GM19239 (cell line): ENCODE measurements around the gene ERC2.
"Not testable (repeated sequence)": the region's sequence is repeated elsewhere in the genome, so short reads cannot be mapped to it uniquely, and the experiment has no call there.

Source experiments
- DNase-seq: peaks from one replicate; pipeline ENCODE4 v3.0.0; 2011; ENCODE audit warnings: low spot score; ENCODE audit not compliant: insufficient read length
- FAIRE-seq: peaks from 2 replicates; lab custom pipeline; 2011; peaks lifted over from hg19 to GRCh38; lab: Jason Lieb, UNC

The ERC2 gene

GRCh38 chr3:56102032-56102431, 366.2 kb downstream of the ERC2 start:
- FAIRE-seq (no peak), DNase-seq (no peak)

- no peak for FAIRE-seq
- no peak for DNase-seq
Measured at GRCh38 chr3:56101576-56101975, 366.7 kb downstream of the ERC2 start.

- FAIRE-seq (no peak), DNase-seq (no peak)
Measured at GRCh38 chr3:56096999-56097398, 371.3 kb downstream of the ERC2 start.

- FAIRE-seq: no peak
- no peak for DNase-seq
Measured at GRCh38 chr3:56094170-56094569, 374.1 kb downstream of the ERC2 start.

- DNase-seq (no peak), FAIRE-seq (no peak)
Measured at GRCh38 chr3:56089739-56090138, 378.5 kb downstream of the ERC2 start.

- DNase-seq (no peak), FAIRE-seq (no peak)
Measured at GRCh38 chr3:56087451-56088053, 380.7 kb downstream of the ERC2 start.

- DNase-seq (no peak), FAIRE-seq (no peak)
Measured at GRCh38 chr3:56086355-56086754, 381.9 kb downstream of the ERC2 start.

- no peak for FAIRE-seq
- no peak for DNase-seq
Measured at GRCh38 chr3:56081246-56081645, 387.0 kb downstream of the ERC2 start.

GRCh38 chr3:56076746-56077145, 391.5 kb downstream of the ERC2 start:
- DNase-seq (no peak), FAIRE-seq (no peak)

GRCh38 chr3:56075089-56075488, 393.2 kb downstream of the ERC2 start:
- FAIRE-seq: no peak
- no peak for DNase-seq

- FAIRE-seq (no peak), DNase-seq (no peak)
Measured at GRCh38 chr3:56069766-56070165, 398.5 kb downstream of the ERC2 start.

GRCh38 chr3:56066405-56066804, 401.9 kb downstream of the ERC2 start:
- DNase-seq, FAIRE-seq: not testable (repeated sequence)

- no peak for DNase-seq
- FAIRE-seq: no peak
Measured at GRCh38 chr3:56064684-56065083, 403.6 kb downstream of the ERC2 start.

GRCh38 chr3:56061279-56061626, 407.0 kb downstream of the ERC2 start:
- FAIRE-seq (no peak), DNase-seq (no peak)

GRCh38 chr3:56060521-56061278, 407.6 kb downstream of the ERC2 start:
- FAIRE-seq (no peak), DNase-seq (no peak)

GRCh38 chr3:56059731-56060130, 408.5 kb downstream of the ERC2 start:
- no peak for DNase-seq
- no peak for FAIRE-seq

- DNase-seq: no peak
- FAIRE-seq: no peak
Measured at GRCh38 chr3:56055951-56056350, 412.3 kb downstream of the ERC2 start.

- no peak for FAIRE-seq
- DNase-seq: no peak
Measured at GRCh38 chr3:56055546-56055945, 412.7 kb downstream of the ERC2 start.

- no peak for FAIRE-seq
- DNase-seq: no peak
Measured at GRCh38 chr3:56054844-56055243, 413.4 kb downstream of the ERC2 start.

GRCh38 chr3:56053727-56054126, 414.5 kb downstream of the ERC2 start:
- DNase-seq (no peak), FAIRE-seq (no peak)

GRCh38 chr3:56052188-56052587, 416.1 kb downstream of the ERC2 start:
- no peak for FAIRE-seq
- DNase-seq: no peak

GRCh38 chr3:56051052-56051451, 417.2 kb downstream of the ERC2 start:
- DNase-seq (no peak), FAIRE-seq (no peak)
